Stimulated activated naive CD8-positive, alpha-beta T cell treated with anti-CD3 and anti-CD28 coated beads, Interleukin-15, Interleukin-2, amounts not matched to agents 100 U/mL and 50 U/mL, for 24 hours (primary cell): ENCODE data around the gene DEAF1.
"Not testable (repeated sequence)": the region's sequence is repeated elsewhere in the genome, so short reads cannot be mapped to it uniquely, and the experiment has no call there.

ENCODE experiments used
- ATAC-seq: fragments of 150-1000 bp; cut with Tn5 transposase; one replicate; pipeline ENCODE4 v1.10.0; 2021
- DNase-seq: peaks from one replicate; pipeline ENCODE4 v3.0.0; 2021

Gene DEAF1

GRCh38 chr11:699116-699508, 4.1 kb upstream of the DEAF1 start:
- no peak for DNase-seq
- no peak for ATAC-seq

- ATAC-seq (no peak), DNase-seq (no peak)
Measured at GRCh38 chr11:698493-699115, 3.6 kb upstream of the DEAF1 start.

- no peak for DNase-seq
- no peak for ATAC-seq
Measured at GRCh38 chr11:697811-698311, 2.8 kb upstream of the DEAF1 start.

- ATAC-seq (no peak), DNase-seq (no peak)
Measured at GRCh38 chr11:696955-697491, 2.0 kb upstream of the DEAF1 start.

GRCh38 chr11:695538-696248, 671 bp upstream of the DEAF1 start, which contains the start of gene TMEM80:
Gene TMEM80, plus strand, starts transcription at chr11:695816. Its CDS starts 12 bp downstream, at chr11:695828.
- ATAC-seq (peak; percentile 78), DNase-seq (peak; percentile 99)

GRCh38 chr11:695288-695537, 191 bp upstream of the DEAF1 start:
- DNase-seq (no peak), ATAC-seq (no peak)

- ATAC-seq (no peak), DNase-seq (no peak)
Measured at GRCh38 chr11:693887-694562, 997 bp downstream of the DEAF1 start.

GRCh38 chr11:693415-693831, 1.6 kb downstream of the DEAF1 start:
- DNase-seq (no peak), ATAC-seq (no peak)

- ATAC-seq: no peak
Measured at GRCh38 chr11:692824-693414, 2.1 kb downstream of the DEAF1 start.

GRCh38 chr11:691710-692590, 3.1 kb downstream of the DEAF1 start:
- no peak for DNase-seq

More at GRCh38 chr11:692824-693414, 2.1 kb downstream of the DEAF1 start:
- no peak for DNase-seq

GRCh38 chr11:690738-691633, 4.0 kb downstream of the DEAF1 start:
- no peak for DNase-seq

More at GRCh38 chr11:691710-692590, 3.1 kb downstream of the DEAF1 start:
- ATAC-seq: no peak

GRCh38 chr11:690244-690643, 4.8 kb downstream of the DEAF1 start:
- not testable (repeated sequence) for ATAC-seq, DNase-seq

More at GRCh38 chr11:690738-691633, 4.0 kb downstream of the DEAF1 start:
- ATAC-seq: no peak

GRCh38 chr11:689625-690024, 5.4 kb downstream of the DEAF1 start:
- no peak for DNase-seq

GRCh38 chr11:688681-689080, 6.3 kb downstream of the DEAF1 start:
- no peak for ATAC-seq
- no peak for DNase-seq

More at GRCh38 chr11:689625-690024, 5.4 kb downstream of the DEAF1 start:
- ATAC-seq: no peak

- ATAC-seq (no peak), DNase-seq (no peak)
Measured at GRCh38 chr11:687751-688150, 7.3 kb downstream of the DEAF1 start.

GRCh38 chr11:686451-687243, 8.4 kb downstream of the DEAF1 start:
- no peak for DNase-seq
- ATAC-seq: peak; percentile 31

- DNase-seq: peak; percentile 39
- peak; percentile 81 for ATAC-seq
Measured at GRCh38 chr11:680970-681369, 14.1 kb downstream of the DEAF1 start.

GRCh38 chr11:680476-680875, 14.5 kb downstream of the DEAF1 start:
- DNase-seq: no peak
- ATAC-seq: no peak
